Mucosa of rectum (tissue), 2 donors: ENCODE data around the gene PPP2R2C.

Experiments used
- H3K27ac ChIP-seq, 2 donors: one replicate each; pipeline ENCODE4 v1.7.0; 2013; ENCODE audit warnings: inconsistent platforms in 2 of 2, low read depth in 2 of 2, low read length in 2 of 2
- H3K27me3 ChIP-seq, 2 donors: one replicate each; pipeline ENCODE4 v1.7.0; 2013; ENCODE audit warnings: low read length in 2 of 2; ENCODE audit not compliant: control insufficient read depth in 2 of 2, insufficient read depth in 2 of 2
- H3K36me3 ChIP-seq, 2 donors: one replicate each; pipeline ENCODE4 v1.7.0; 2013; ENCODE audit warnings: low read length in 2 of 2; ENCODE audit not compliant: control insufficient read depth in 2 of 2, insufficient read depth in 2 of 2
- H3K4me1 ChIP-seq, 2 donors: one replicate each; pipeline ENCODE4 v1.7.0; 2013; ENCODE audit warnings: low read length in 2 of 2, mild to moderate bottlenecking in 1 of 2; ENCODE audit not compliant: control insufficient read depth in 2 of 2, insufficient read depth in 2 of 2
- H3K4me3 ChIP-seq, 2 donors: one replicate each; pipeline ENCODE4 v1.7.0; 2013; ENCODE audit warnings: low read length in 2 of 2
- H3K9ac ChIP-seq, 2 donors: one replicate each; pipeline ENCODE4 v1.7.0; 2013; ENCODE audit warnings: low read length in 2 of 2, low read depth in 1 of 2, mild to moderate bottlenecking in 1 of 2
- H3K9me3 ChIP-seq, 2 donors: one replicate each; pipeline ENCODE4 v1.7.0; 2013; ENCODE audit warnings: low read length in 2 of 2; ENCODE audit not compliant: control insufficient read depth in 2 of 2
- donor health status: healthy.
- donor health status: Normal muscosa, but diverticular disease.

The PPP2R2C gene

GRCh38 chr4:6383929-6384328 is 88.5 kb downstream of the PPP2R2C start:
- H3K9me3 ChIP-seq = no peaks in the 10 kb centered on the region
- peaks cover 0 to 3% of the 10 kb centered on the region in 2 donors for H3K27me3 ChIP-seq
- no peaks in the 10 kb centered on the region for H3K4me1 ChIP-seq
- no peaks in the 10 kb centered on the region for H3K36me3 ChIP-seq
- no peak overlapping the region for H3K4me3 ChIP-seq
- no peak overlapping the region for H3K9ac ChIP-seq
- no peak overlapping the region for H3K27ac ChIP-seq

DNA sequence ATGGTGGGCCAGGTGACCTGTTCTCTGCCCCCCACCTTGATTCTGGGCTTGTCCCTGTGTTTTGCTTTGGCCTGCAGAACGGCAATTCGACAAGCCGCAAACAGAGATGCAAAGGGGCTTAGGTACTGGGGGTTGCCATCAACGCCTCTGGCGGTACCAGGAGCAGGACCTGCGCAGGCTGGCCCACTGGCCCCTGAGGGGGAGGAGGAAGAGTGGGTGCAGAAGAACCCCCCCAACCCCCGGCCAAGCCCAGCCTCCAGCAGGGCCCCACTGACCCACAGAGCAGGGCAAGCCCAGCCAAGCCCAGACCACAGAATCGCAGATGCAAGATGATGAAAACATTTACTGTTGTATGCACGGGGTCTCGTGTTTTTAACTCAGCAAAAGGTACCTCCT is 89.4 kb downstream of the PPP2R2C start:
- Histone ChIP-seq H3K4me1 (no peaks in the 10 kb centered on the region), H3K9ac (no peak overlapping the region), H3K27ac (no peak overlapping the region), H3K9me3 (no peaks in the 10 kb centered on the region), H3K27me3 (peaks cover 0 to 3% of the 10 kb centered on the region in 2 donors), H3K4me3 (no peak overlapping the region), H3K36me3 (no peaks in the 10 kb centered on the region)

DNA sequence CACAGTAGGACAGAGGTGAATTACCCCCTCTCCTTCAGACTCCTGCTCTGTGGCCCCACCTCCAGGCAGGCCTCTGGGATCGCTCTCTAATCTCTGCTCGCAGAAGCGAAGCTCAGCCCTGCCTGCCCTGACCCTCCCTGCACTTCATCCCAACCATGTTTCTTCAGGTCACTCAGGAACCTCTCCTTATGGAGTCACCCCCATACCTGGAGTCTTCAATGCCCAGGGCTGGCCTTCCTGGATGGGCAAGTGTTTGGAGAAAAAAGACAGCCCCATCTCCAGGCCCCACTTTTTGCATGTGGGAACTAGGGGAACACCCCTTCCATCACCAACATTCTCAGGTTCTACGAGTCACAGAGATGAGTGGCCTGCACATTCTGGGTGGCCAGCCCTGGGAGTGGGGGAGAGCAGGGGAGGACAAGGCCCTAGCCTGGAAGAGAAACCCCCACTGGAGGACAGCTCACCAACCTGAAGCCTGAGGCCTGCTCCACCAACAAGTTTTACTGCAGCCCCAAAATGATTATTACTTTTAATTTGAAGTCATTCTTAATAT is 90.8 kb downstream of the PPP2R2C start:
- Histone ChIP-seq H3K9ac (no peak overlapping the region), H3K36me3 (no peaks in the 10 kb centered on the region), H3K4me3 (no peak overlapping the region), H3K9me3 (no peaks in the 10 kb centered on the region), H3K4me1 (no peaks in the 10 kb centered on the region), H3K27ac (no peak overlapping the region), H3K27me3 (peaks cover 0 to 3% of the 10 kb centered on the region in 2 donors)

DNA sequence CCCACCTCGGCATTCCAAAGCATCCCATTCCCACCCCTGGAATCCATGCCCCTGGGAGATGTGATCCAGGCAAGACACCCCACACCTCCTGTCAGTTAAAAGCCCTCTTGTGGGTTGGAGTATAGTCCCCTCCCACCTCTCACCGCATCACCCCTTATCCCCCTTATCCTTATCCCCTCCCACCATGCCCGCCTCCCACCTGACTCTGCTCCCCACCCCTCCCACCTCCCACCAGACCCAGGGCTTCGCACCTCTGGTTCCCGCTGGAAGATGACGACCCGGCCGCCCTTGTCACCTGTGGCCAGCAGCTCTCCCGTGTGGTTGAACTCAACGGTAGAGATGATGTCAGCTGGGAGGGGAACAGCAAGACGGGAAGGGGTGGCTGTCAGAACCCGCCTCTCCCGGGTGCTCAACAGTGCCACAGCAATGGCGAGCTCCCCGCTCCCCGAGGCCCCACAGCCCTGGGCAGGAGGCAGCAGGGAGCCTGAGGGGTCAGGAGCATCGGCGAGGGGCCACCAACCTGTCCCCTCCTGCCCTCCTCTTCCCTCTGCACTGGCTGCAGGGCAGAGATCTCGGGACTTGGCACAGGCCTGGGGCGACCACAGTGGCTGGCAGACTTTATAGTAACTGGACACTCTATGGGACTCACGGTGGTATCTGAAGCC is 91.5 kb downstream of the PPP2R2C start:
- Histone ChIP-seq H3K36me3 (no peaks in the 10 kb centered on the region), H3K27me3 (peaks cover 0 to 3% of the 10 kb centered on the region in 2 donors), H3K9me3 (no peaks in the 10 kb centered on the region), H3K4me1 (no peaks in the 10 kb centered on the region), H3K4me3 (no peak overlapping the region), H3K27ac (no peak overlapping the region), H3K9ac (no peak overlapping the region)

DNA sequence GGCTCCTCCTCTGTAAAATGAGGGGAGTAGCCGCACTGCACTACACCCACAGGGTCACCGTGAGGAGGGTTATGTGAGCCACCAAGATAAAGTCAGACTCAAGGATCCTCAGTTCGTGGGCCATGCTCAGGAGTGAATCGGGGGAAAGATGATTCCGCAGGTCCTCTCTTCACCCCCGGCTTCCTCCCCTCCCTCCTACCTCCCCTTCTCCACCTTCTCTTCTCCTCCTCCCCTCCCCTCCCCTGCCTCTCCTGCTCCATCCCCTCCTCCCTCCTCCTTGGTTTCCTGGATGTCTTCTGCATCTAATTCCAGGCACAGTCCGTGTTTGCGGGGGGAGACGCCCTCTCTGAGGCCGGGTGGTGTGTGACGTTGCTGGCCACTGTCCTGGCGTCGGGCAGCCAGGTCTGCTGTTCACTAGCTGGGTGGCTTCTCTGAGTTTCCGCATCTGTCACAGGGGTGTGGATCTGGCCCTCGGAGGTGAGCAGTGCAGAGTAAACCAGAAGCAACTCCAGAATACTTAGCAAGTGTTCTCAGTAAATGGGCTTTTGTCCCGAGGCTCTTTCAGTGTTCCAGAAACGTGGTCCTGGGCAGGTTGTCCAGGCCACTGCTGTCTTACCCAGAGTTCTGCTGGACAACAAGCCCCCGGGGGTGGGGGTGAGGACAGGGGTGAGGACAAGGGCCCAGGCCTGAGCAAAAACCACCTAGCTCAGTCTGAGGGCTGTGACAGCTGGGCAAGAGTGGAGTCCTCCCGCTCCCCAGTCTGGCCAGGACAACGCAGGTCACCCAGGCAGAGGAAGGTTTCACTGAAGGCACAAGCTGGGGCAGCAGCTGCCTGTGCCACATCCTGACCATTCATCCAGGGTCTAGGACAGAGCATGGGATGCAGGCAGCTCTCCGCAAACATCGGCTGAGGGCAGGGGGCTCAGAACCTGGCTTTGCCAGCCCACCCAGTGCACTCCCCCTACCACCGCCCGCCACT is 92.4 kb downstream of the PPP2R2C start:
- Histone ChIP-seq H3K9me3 (no peaks in the 10 kb centered on the region), H3K36me3 (no peaks in the 10 kb centered on the region), H3K4me3 (no peak overlapping the region), H3K9ac (no peak overlapping the region), H3K4me1 (no peaks in the 10 kb centered on the region), H3K27me3 (peaks cover 0 to 3% of the 10 kb centered on the region in 2 donors), H3K27ac (no peak overlapping the region)

DNA sequence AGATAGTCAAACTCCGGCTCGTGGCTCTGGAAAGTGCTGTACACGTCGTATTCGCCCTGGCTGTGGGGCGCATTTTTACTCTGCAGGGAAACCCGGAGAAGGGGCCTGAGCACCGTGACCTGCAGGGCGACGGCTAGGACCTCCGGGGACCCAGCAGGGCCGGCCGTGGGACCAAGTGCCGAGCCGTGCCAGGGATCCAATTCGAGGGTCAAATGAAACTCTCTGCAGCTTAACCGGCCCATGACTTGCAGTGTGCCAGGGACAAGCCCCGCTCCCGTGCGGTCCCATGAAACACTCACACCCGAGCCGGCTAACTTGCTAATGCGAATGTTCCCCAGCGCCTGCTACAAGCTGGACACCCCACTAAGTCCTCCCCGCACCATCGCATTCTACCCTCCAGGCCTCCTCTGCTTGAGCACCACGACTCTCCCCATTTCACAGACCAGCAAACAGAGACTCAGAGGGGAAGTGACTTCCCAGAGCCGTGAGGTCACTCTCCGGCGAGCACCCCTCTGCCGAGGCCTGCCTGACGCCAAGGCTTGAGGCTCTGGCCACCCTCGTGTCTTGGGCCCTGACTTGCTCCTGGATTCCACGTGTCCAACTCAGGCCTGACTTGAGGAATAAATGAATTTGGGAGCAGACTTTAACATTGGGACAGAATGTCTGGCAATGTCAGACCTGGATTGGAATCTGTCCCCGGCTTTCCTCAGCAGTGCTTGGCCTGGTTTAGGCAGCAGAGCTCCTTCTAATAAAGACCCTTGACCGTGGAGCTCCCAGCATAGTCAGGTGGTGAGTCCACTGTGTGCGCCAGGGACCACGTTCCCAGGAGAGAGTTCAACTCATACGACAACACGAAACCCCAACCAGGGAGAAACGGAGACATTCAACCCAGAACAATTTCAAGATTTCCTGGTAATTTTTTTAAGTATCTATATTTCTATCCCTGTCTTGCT is 93.6 kb downstream of the PPP2R2C start:
- H3K4me3 ChIP-seq = no peak overlapping the region
- no peak overlapping the region for H3K9ac ChIP-seq
- no peaks in the 10 kb centered on the region for H3K4me1 ChIP-seq
- no peak overlapping the region for H3K27ac ChIP-seq
- H3K27me3 ChIP-seq = peaks cover 0 to 3% of the 10 kb centered on the region in 2 donors
- no peaks in the 10 kb centered on the region for H3K36me3 ChIP-seq
- no peaks in the 10 kb centered on the region for H3K9me3 ChIP-seq

GRCh38 chr4:6377626-6378492 is 94.6 kb downstream of the PPP2R2C start:
- Histone ChIP-seq H3K4me3 (no peak overlapping the region), H3K4me1 (no peaks in the 10 kb centered on the region), H3K27ac (no peak overlapping the region), H3K27me3 (peaks cover 0 to 3% of the 10 kb centered on the region in 2 donors), H3K9ac (no peak overlapping the region), H3K9me3 (no peaks in the 10 kb centered on the region), H3K36me3 (no peaks in the 10 kb centered on the region)

DNA sequence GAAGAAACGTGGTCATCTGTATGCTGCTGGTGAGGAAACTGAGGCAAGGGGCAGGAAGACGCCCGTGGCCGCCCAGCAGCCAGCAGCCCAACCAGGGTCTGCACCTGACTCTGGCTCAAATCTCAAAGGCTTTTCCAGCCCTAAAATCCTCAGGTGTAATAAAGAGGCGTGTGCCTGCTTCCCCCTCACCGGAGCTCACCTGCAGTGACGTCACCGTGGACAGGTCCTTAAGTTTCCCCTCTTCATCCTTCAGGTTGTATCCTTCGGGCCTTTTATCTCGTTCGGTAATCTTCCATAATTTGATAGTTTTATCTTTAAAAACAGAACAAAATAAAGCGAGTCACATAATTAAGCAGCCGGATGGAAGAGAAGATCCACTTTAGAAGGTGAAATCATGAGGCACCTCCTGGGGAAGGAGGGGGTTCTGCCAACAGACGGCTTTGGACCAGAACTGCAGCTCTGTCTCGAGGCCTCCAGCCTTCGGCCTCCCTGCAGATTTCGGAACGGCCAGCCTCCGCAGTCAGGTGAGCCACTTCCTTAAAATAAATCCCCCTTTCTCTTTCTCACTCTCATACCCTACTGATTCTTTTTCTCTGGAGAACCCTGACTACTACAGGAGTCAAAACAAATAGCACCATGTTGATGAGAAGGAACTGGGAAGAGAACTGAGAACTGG is 96.7 kb downstream of the PPP2R2C start:
- no peaks in the 10 kb centered on the region for H3K4me1 ChIP-seq
- H3K9me3 ChIP-seq = no peaks in the 10 kb centered on the region
- no peaks in the 10 kb centered on the region for H3K36me3 ChIP-seq
- H3K4me3 ChIP-seq = no peak overlapping the region
- H3K27ac ChIP-seq = no peak overlapping the region
- H3K27me3 ChIP-seq = peaks cover 0 to 3% of the 10 kb centered on the region in 2 donors
- no peak overlapping the region for H3K9ac ChIP-seq
